SU-DHL-6 (cell line): ENCODE data around the gene COQ5.

Experiments
- EZH2phosphoT487 ChIP-seq: fragments of 200-600 bp; sonication (generic), shearing (Covaris generic); conservative IDR thresholded peaks from 2 replicates; pipeline ENCODE4 v1.6.1; 2018; ENCODE audit warnings: mild to moderate bottlenecking, antibody characterized with exemption, low read length, moderate library complexity, mixed read lengths
- TF ChIP-seq, protein P1 (sequence below): fragments of 200-600 bp; sonication (generic); IDR thresholded peaks from one replicate; pipeline ENCODE4 v1.5.1; 2017; ENCODE audit warnings: antibody characterized with exemption, mild to moderate bottlenecking, low read length, moderate library complexity; ENCODE audit not compliant: insufficient read depth, poor library complexity, severe bottlenecking

DNA sequence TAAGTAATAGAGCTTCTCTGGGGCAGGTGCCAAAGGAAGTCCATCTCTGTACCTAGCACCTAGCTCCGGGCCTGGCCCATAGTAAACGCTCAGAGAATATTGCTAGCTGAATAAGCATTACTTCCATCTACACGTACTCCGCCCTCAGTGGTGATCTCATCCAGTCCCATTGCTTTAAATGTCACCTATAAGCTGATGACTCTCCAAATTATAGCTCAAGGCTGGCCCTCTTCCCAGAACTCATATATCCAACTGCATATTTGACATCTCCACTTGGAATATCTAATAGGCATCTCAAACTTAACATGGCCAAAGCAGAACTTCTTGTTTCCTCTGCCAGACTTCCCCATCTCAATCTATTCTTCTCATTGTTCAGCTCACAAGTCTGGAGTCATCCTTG, 39.9 kb downstream of the COQ5 start:
- TF ChIP-seq, protein P1, sequence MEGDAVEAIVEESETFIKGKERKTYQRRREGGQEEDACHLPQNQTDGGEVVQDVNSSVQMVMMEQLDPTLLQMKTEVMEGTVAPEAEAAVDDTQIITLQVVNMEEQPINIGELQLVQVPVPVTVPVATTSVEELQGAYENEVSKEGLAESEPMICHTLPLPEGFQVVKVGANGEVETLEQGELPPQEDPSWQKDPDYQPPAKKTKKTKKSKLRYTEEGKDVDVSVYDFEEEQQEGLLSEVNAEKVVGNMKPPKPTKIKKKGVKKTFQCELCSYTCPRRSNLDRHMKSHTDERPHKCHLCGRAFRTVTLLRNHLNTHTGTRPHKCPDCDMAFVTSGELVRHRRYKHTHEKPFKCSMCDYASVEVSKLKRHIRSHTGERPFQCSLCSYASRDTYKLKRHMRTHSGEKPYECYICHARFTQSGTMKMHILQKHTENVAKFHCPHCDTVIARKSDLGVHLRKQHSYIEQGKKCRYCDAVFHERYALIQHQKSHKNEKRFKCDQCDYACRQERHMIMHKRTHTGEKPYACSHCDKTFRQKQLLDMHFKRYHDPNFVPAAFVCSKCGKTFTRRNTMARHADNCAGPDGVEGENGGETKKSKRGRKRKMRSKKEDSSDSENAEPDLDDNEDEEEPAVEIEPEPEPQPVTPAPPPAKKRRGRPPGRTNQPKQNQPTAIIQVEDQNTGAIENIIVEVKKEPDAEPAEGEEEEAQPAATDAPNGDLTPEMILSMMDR: no peak
- no peak for TF ChIP-seq EZH2phosphoT487
